ENCODE results near the gene PTBP1.

- TF ChIP-seq POLR2A (IDR thresholded peaks at IDR 0.05) (no peak), CTCF (IDR thresholded peaks at IDR 0.05) (no peak)
These were observed 57.3 kb downstream of the PTBP1 start for GRCh38 chr19:854549-854948.
